ENCODE measurements around the gene RELN. TPM values are rescaled to one million over a fixed set of nuclear protein-coding genes. Genes with fewer than 3 reads are reported as not detected.
A peak's percentile ranks its signal among the peaks of the same experiment; 100 is the strongest.

RELN gene
- total RNA-seq, 1 donor from 2014 or later: 7.1 TPM

GRCh38 chr7:104012835-104013234 is 23.4 kb upstream of the RELN start:
- H3K27me3 ChIP-seq (ENCODE audit: control insufficient read depth, insufficient read depth, low read length): no peaks in the 10 kb centered on the region

GRCh38 chr7:104011829-104012228 is 22.4 kb upstream of the RELN start:
- TF ChIP-seq CTCF (IDR thresholded peaks at IDR 0.05; ENCODE audit: insufficient read depth, low read length, poor library complexity, severe bottlenecking): no peak
- no peaks in the 10 kb centered on the region for H3K27me3 ChIP-seq (ENCODE audit: control insufficient read depth, insufficient read depth, low read length)
- no peak for DNase-seq (ENCODE audit: low read depth)
- H3K4me3 ChIP-seq (ENCODE audit: low read depth, low read length): no peak overlapping the region
- H3K36me3 ChIP-seq (ENCODE audit: control insufficient read depth, insufficient read depth, low read length): no peaks in the 10 kb centered on the region

More at GRCh38 chr7:104012835-104013234, 23.4 kb upstream of the RELN start:
- no peak for TF ChIP-seq CTCF (IDR thresholded peaks at IDR 0.05; ENCODE audit: insufficient read depth, low read length, poor library complexity, severe bottlenecking)
- Histone ChIP-seq H3K36me3 (ENCODE audit: control insufficient read depth, insufficient read depth, low read length) (no peaks in the 10 kb centered on the region), H3K4me3 (ENCODE audit: low read depth, low read length) (no peak overlapping the region)
- DNase-seq (ENCODE audit: low read depth): no peak

- Histone ChIP-seq H3K4me3 (ENCODE audit: low read depth, low read length) (no peak overlapping the region), H3K27me3 (ENCODE audit: control insufficient read depth, insufficient read depth, low read length) (no peaks in the 10 kb centered on the region), H3K36me3 (ENCODE audit: control insufficient read depth, insufficient read depth, low read length) (no peaks in the 10 kb centered on the region)
- no peak for DNase-seq (ENCODE audit: low read depth)
- TF ChIP-seq CTCF (IDR thresholded peaks at IDR 0.05; ENCODE audit: insufficient read depth, low read length, poor library complexity, severe bottlenecking): no peak
Measured at GRCh38 chr7:104010052-104010909, 20.8 kb upstream of the RELN start.

- Histone ChIP-seq H3K4me3 (ENCODE audit: low read depth, low read length) (no peak overlapping the region), H3K27me3 (ENCODE audit: control insufficient read depth, insufficient read depth, low read length) (no peaks in the 10 kb centered on the region), H3K36me3 (ENCODE audit: control insufficient read depth, insufficient read depth, low read length) (no peaks in the 10 kb centered on the region)
- TF ChIP-seq CTCF (IDR thresholded peaks at IDR 0.05; ENCODE audit: insufficient read depth, low read length, poor library complexity, severe bottlenecking): no peak
- no peak for DNase-seq (ENCODE audit: low read depth)
Measured at GRCh38 chr7:104008107-104008506, 18.6 kb upstream of the RELN start.

- Histone ChIP-seq H3K4me3 (ENCODE audit: low read depth, low read length) (no peak overlapping the region), H3K27me3 (ENCODE audit: control insufficient read depth, insufficient read depth, low read length) (no peaks in the 10 kb centered on the region), H3K36me3 (ENCODE audit: control insufficient read depth, insufficient read depth, low read length) (no peaks in the 10 kb centered on the region)
- DNase-seq (ENCODE audit: low read depth): no peak
- no peak for TF ChIP-seq CTCF (IDR thresholded peaks at IDR 0.05; ENCODE audit: insufficient read depth, low read length, poor library complexity, severe bottlenecking)
Measured at GRCh38 chr7:104007614-104008013, 18.2 kb upstream of the RELN start.

GRCh38 chr7:104005197-104005596 is 15.7 kb upstream of the RELN start:
- peak; percentile 4 for DNase-seq (ENCODE audit: low read depth)
- Histone ChIP-seq H3K4me3 (ENCODE audit: low read depth, low read length) (no peak overlapping the region), H3K36me3 (ENCODE audit: control insufficient read depth, insufficient read depth, low read length) (no peaks in the 10 kb centered on the region), H3K27me3 (ENCODE audit: control insufficient read depth, insufficient read depth, low read length) (no peaks in the 10 kb centered on the region)
- no peak for TF ChIP-seq CTCF (IDR thresholded peaks at IDR 0.05; ENCODE audit: insufficient read depth, low read length, poor library complexity, severe bottlenecking)
